Measurements from ENCODE around the gene ZBTB14.
A peak's percentile ranks its signal among the peaks of the same experiment; 100 is the strongest.

Gene ZBTB14, protein sequence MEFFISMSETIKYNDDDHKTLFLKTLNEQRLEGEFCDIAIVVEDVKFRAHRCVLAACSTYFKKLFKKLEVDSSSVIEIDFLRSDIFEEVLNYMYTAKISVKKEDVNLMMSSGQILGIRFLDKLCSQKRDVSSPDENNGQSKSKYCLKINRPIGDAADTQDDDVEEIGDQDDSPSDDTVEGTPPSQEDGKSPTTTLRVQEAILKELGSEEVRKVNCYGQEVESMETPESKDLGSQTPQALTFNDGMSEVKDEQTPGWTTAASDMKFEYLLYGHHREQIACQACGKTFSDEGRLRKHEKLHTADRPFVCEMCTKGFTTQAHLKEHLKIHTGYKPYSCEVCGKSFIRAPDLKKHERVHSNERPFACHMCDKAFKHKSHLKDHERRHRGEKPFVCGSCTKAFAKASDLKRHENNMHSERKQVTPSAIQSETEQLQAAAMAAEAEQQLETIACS

GRCh38 chr18:5295231-5295920 lies at the start of gene ZBTB14:
Gene ZBTB14 (minus strand): TSS chr18:5295726. CDS start chr18:5293246, 2,480 bp downstream.
- DNase-seq: peak; percentile 52

- DNase-seq: no peak
Measured at GRCh38 chr18:5339202-5339834, 43.8 kb upstream of the ZBTB14 start.

- no peak for DNase-seq
Measured at GRCh38 chr18:5334456-5335075, 39.0 kb upstream of the ZBTB14 start.

GRCh38 chr18:5318061-5318700 lies 22.7 kb upstream of the ZBTB14 start:
- no peak for DNase-seq

- DNase-seq: no peak
Measured at GRCh38 chr18:5317186-5317585, 21.7 kb upstream of the ZBTB14 start.

DNA sequence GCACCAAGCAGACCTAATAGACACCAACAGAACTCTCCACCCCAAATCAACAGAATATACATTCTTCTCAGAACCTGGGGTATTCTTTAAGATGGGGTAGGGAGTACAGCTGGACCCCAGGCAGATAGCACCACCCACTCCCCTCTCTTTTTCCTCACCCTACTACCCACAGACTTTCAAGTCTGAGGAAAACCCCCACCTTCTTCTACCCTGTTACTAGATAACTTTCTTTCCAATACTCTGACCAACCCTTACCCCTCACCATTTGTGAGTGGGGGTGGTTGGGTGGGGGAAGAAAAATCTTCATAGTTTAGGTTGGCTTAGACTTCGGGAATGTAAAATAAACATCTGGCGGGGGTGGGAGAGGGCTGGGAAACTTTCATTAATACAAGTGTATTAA lies 20.3 kb upstream of the ZBTB14 start:
- DNase-seq: no peak

DNA sequence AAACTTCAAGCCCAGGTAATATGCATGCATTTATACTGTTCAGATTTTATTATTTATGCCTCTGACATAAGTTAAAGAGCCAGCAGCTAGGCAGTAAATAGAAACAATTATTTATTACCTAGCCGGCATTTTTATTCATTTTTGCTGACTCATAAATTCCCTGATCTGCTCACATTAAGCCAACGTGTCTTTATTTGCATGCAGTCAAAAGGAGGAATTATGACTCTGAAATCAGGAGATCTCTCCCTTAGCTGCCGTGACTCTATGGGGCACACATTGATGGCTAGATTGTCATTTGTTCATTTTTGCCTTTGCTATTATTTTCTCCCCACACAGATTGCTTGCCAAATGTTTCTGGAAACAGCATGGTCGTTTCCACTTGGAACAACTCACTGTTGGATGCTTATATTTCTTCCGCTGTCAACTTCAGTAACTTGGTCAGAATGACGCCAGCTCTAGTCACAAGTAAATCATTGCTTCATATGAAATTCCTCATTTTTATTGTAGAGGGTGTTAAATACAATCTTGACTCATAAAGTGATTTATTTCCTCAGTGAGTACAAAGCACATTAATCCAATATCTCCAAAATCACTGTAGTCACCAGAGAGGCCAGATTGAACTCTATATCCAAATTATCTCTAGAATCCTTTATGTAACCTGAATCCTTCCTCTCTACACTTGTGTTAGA lies 15.9 kb upstream of the ZBTB14 start:
- DNase-seq: no peak

- DNase-seq: no peak
Measured at GRCh38 chr18:5309888-5310470, 14.5 kb upstream of the ZBTB14 start.

- DNase-seq: no peak
Measured at GRCh38 chr18:5305835-5306234, 10.3 kb upstream of the ZBTB14 start.

GRCh38 chr18:5304232-5304631 lies 8.7 kb upstream of the ZBTB14 start:
- no peak for DNase-seq

- no peak for DNase-seq
Measured at GRCh38 chr18:5303636-5304035, 8.1 kb upstream of the ZBTB14 start.

DNA sequence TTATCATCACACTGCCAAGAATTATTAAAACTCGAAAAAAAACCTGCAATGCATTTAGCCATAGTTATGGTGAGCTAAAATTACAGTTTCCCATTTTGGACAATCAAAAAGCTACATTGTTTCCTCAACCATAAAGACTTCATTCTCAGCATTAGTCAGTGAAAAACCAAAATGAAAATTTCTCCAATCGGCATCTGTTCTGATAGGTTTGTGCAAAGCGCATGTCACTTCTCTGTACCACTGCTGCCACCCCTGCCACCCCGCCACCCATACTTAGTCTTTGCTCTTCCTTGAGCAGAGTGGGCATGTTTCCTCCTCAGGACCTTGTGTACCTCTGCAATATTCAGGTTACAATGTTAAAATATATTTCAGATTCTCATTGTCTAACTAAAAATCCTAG lies 7.1 kb upstream of the ZBTB14 start:
- no peak for DNase-seq

DNA sequence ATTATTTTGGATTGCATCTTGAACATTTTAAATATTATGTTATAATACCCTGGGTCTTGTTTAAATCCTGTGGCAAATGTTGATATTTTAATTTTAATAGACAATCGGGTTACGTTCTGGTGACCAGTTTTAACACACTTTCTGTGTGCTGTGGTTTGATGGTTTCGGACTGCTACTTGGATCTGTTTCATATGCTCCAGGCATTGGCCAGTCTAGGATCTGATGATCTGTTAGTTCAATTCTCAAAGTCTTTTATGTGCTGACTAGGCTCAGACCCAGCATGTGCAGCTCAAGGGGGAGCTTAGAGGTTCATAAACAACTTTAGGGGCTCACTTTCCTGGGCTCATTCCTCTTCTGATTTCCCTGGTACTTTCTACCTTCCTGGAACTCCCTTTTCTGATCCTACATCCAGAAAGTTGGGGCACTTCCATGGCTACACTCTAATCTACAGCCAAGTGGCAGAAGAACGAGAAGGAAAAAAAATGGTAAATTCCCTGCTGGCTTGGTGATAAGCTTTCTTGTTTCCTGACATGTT lies 5.0 kb upstream of the ZBTB14 start:
- no peak for DNase-seq

- DNase-seq: no peak
Measured at GRCh38 chr18:5298156-5298852, 2.8 kb upstream of the ZBTB14 start.

DNA sequence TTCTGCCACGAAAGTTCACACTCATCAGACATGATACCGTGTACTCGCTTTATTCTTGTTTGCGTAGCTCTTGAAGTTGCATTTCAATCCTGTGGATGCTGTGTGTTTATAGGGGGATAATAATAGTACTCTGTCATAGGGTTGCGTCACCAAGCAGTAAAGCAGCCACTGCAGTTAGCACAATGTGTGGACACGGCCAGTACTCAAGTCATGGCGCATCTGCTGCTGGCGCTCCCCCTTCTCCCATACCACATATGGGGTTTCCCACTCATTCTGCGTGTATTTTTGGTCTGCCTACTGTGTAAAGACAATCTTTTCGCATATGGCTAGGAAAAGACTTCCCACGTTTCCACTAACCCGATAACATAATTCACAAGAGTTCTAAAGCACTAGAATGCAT lies 2.1 kb upstream of the ZBTB14 start:
- no peak for DNase-seq

DNA sequence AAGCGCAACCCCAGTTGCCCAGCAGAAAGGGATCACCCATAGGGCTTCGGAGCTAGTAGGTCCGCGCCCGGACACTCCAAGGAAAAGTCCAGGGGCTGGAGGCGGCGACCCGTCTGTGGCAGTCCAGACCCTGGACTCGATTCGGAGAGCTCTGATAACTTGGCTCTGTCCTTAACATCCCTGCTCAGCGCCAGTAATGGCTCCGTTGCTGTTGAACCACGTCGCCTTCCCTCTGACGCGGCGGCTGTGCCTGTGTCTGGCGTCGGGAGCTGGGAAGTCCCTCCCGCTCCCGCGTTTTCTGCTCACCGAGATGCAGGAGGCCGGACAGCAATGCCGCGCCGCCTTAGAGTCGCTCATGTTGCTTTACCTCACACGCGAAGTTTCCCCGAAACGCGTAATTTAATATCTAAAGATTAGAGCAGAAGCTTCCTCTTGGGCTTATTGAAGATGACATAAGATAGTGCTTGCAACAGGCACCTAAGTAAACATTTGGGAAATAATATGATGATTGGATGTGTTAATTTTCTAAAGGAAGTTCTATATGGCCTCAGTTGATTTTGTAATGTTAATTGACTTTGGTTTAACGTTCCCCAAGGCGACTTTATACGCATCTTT lies 1.3 kb upstream of the ZBTB14 start:
- peak; percentile 89 for DNase-seq

DNA sequence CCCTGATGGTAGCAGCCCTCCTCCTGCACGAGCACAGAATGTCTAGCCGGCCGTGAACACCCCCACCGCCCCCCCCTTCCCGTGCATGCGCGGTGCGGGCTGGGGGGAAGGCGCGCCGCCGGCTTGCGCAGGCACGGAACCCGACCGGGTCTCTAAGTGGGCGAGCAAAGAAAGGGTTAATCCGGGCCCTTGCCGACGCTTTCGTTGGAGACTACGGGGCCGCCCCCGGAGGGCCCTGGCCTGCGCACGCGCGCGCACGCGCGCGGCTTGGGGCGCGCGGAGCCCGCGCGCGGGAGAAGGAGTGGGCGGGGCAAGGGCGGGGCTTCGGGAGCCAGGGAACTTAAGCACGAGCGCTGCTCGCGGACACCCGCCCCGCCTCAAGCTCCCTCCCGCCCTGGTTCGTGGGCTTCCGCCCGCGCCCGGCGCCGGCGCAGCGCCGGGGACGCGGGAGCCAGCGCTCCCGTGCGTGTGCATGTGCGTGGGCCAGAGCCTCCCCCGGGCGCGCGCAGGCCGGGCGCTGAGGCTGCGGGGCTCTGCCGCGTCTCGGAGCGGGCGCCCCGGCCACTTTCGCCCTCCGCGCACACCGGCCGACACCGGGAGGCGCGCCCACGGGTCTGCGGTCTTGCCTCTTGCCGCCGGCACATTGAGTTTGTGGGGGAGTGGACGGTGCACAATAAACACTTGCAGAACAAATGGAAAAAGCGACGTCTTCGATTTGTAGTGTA lies 617 bp upstream of the ZBTB14 start:
- DNase-seq: peak; percentile 93

GRCh38 chr18:5294457-5295230 lies 882 bp downstream of the ZBTB14 start:
- peak; percentile 88 for DNase-seq

GRCh38 chr18:5294113-5294456 lies 1.4 kb downstream of the ZBTB14 start:
- DNase-seq: no peak
